NCI-H1930 (cell line): ENCODE data around the gene TMEM266.

Experiments used
- DNase-seq, 2 experiments: peaks; one replicate each; lab custom pipeline; 2025; lab: John Stamatoyannopoulos, UW

Gene TMEM266

GRCh38 chr15:76162784-76163456 lies 103.1 kb downstream of the TMEM266 start:
- DNase-seq = no peak

GRCh38 chr15:76163457-76164295 lies 103.9 kb downstream of the TMEM266 start:
- DNase-seq = no peak

GRCh38 chr15:76164602-76165001 lies 104.8 kb downstream of the TMEM266 start:
- no peak for DNase-seq

- DNase-seq = no peak
These were observed 106.2 kb downstream of the TMEM266 start for GRCh38 chr15:76165951-76166350.

- DNase-seq = no peak
These were observed 108.6 kb downstream of the TMEM266 start for GRCh38 chr15:76168237-76168984.

GRCh38 chr15:76169018-76169417 lies 109.2 kb downstream of the TMEM266 start:
- no peak for DNase-seq

- DNase-seq = no peak
These were observed 110.4 kb downstream of the TMEM266 start for GRCh38 chr15:76169911-76170800.

GRCh38 chr15:76172782-76173181 lies 113.0 kb downstream of the TMEM266 start:
- DNase-seq = no peak

- DNase-seq = no peak
These were observed 113.6 kb downstream of the TMEM266 start for GRCh38 chr15:76173317-76173834.

- no peak for DNase-seq
These were observed 114.9 kb downstream of the TMEM266 start for GRCh38 chr15:76174654-76175053.

GRCh38 chr15:76175442-76175841 lies 115.7 kb downstream of the TMEM266 start:
- DNase-seq = no peak

- no peak for DNase-seq
These were observed 116.3 kb downstream of the TMEM266 start for GRCh38 chr15:76176059-76176458.

- DNase-seq = no peak
These were observed 116.8 kb downstream of the TMEM266 start for GRCh38 chr15:76176487-76177085.

GRCh38 chr15:76177491-76178040 lies 117.8 kb downstream of the TMEM266 start:
- DNase-seq = no peak

- DNase-seq = no peak
These were observed 118.7 kb downstream of the TMEM266 start for GRCh38 chr15:76178296-76179000.

GRCh38 chr15:76179023-76179422 lies 119.2 kb downstream of the TMEM266 start:
- DNase-seq = no peak

GRCh38 chr15:76180321-76180720 lies 120.5 kb downstream of the TMEM266 start:
- DNase-seq = no peak

GRCh38 chr15:76181705-76182107 lies 121.9 kb downstream of the TMEM266 start:
- DNase-seq = no peak

GRCh38 chr15:76183930-76184649 lies 124.3 kb downstream of the TMEM266 start:
- DNase-seq = no peak
